Measurements from ENCODE around the gene MEF2A. TPM values are rescaled to one million over a fixed set of nuclear protein-coding genes. Genes with fewer than 3 reads are reported as not detected.
A peak's percentile ranks its signal among the peaks of the same experiment; 100 is the strongest.

MEF2A gene
- total and polyA plus RNA-seq, 10 of the 15 experiments (the other 5 are each of a cell fraction or from before 2014, with no cell fraction given): 7.2 to 46.7 (median 35.9) TPM

DNA sequence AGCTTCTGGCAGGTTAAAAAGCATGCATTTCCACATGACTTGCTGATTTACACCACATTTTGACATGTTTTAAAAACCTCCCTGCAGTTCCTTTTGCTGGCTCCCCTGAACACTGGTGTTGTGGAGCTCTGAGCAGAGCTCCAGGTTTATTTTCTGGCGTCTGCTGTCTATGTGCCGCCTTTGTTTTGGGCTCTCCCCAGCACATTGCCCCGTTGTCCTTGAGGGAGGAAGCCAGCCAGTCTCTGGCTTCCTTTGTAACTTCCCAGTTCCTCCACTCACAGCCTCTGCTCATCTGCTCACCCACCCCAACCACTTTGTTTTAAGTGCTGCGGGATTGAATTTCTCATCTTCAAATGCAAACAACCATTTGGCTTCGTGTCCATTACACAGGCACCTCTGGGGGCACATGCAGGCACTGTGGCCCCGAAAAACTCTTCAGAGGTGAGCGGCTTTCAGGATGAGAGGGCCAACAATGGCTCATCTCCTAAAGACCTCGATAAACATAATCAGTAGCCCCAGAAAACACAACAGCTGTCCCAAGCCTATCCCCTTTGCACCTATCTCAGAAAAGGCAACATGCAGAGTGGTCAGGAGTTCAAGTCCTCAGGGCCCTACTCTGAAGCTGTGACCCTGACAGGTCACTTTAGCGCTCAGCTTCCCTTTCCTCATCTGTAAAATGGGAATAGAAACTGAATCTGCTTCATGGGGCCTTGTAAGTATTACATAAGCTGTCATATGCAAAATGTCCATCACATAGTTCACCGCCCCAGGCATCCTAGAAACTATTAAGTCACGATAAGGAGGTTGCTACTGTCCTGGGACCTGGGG, 1.3 kb upstream of the MEF2A start (continued):
- TF ChIP-seq, protein P1, sequence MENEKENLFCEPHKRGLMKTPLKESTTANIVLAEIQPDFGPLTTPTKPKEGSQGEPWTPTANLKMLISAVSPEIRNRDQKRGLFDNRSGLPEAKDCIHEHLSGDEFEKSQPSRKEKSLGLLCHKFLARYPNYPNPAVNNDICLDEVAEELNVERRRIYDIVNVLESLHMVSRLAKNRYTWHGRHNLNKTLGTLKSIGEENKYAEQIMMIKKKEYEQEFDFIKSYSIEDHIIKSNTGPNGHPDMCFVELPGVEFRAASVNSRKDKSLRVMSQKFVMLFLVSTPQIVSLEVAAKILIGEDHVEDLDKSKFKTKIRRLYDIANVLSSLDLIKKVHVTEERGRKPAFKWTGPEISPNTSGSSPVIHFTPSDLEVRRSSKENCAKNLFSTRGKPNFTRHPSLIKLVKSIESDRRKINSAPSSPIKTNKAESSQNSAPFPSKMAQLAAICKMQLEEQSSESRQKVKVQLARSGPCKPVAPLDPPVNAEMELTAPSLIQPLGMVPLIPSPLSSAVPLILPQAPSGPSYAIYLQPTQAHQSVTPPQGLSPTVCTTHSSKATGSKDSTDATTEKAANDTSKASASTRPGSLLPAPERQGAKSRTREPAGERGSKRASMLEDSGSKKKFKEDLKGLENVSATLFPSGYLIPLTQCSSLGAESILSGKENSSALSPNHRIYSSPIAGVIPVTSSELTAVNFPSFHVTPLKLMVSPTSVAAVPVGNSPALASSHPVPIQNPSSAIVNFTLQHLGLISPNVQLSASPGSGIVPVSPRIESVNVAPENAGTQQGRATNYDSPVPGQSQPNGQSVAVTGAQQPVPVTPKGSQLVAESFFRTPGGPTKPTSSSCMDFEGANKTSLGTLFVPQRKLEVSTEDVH (IDR thresholded peaks at IDR 0.05; ENCODE audit: low read depth, partially characterized antibody): no peak
- TF ChIP-seq, protein P2, sequence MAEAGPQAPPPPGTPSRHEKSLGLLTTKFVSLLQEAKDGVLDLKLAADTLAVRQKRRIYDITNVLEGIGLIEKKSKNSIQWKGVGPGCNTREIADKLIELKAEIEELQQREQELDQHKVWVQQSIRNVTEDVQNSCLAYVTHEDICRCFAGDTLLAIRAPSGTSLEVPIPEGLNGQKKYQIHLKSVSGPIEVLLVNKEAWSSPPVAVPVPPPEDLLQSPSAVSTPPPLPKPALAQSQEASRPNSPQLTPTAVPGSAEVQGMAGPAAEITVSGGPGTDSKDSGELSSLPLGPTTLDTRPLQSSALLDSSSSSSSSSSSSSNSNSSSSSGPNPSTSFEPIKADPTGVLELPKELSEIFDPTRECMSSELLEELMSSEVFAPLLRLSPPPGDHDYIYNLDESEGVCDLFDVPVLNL (IDR thresholded peaks at IDR 0.05; ENCODE audit: low read depth, low read length): no peak
- TF ChIP-seq IKZF2 (IDR thresholded peaks at IDR 0.05) (peak in 1 of 2 experiments; percentile 45; a peak in 1 of 4 replicates), CEBPB (IDR thresholded peaks at IDR 0.05; ENCODE audit: borderline replicate concordance in 1 of 2, low read depth in 2 of 2, low read length in 2 of 2) (no peak), RAD51 (IDR thresholded peaks at IDR 0.05) (no peak), RB1 (IDR thresholded peaks at IDR 0.05; ENCODE audit: borderline replicate concordance) (no peak), EED (IDR thresholded peaks at IDR 0.05; ENCODE audit: low read depth) (0 out of 2 replicates have a peak, but pooled peaks have one; percentile 25), STAT1 (conservative IDR thresholded peaks at IDR 0.05) (no peak), KLF5 (IDR thresholded peaks at IDR 0.05; ENCODE audit: partially characterized antibody) (no peak), HCFC1 (IDR thresholded peaks at IDR 0.05; ENCODE audit: low read length) (no peak), JUND (IDR thresholded peaks at IDR 0.05; ENCODE audit: low read depth, low read length) (no peak), ZSCAN29 (IDR thresholded peaks at IDR 0.05) (no peak)
- TF ChIP-seq, protein P3, sequence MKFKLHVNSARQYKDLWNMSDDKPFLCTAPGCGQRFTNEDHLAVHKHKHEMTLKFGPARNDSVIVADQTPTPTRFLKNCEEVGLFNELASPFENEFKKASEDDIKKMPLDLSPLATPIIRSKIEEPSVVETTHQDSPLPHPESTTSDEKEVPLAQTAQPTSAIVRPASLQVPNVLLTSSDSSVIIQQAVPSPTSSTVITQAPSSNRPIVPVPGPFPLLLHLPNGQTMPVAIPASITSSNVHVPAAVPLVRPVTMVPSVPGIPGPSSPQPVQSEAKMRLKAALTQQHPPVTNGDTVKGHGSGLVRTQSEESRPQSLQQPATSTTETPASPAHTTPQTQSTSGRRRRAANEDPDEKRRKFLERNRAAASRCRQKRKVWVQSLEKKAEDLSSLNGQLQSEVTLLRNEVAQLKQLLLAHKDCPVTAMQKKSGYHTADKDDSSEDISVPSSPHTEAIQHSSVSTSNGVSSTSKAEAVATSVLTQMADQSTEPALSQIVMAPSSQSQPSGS (IDR thresholded peaks at IDR 0.05; ENCODE audit: low read length): no peak
- TF ChIP-seq, protein P4, sequence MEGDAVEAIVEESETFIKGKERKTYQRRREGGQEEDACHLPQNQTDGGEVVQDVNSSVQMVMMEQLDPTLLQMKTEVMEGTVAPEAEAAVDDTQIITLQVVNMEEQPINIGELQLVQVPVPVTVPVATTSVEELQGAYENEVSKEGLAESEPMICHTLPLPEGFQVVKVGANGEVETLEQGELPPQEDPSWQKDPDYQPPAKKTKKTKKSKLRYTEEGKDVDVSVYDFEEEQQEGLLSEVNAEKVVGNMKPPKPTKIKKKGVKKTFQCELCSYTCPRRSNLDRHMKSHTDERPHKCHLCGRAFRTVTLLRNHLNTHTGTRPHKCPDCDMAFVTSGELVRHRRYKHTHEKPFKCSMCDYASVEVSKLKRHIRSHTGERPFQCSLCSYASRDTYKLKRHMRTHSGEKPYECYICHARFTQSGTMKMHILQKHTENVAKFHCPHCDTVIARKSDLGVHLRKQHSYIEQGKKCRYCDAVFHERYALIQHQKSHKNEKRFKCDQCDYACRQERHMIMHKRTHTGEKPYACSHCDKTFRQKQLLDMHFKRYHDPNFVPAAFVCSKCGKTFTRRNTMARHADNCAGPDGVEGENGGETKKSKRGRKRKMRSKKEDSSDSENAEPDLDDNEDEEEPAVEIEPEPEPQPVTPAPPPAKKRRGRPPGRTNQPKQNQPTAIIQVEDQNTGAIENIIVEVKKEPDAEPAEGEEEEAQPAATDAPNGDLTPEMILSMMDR (IDR thresholded peaks at IDR 0.05 in 2 of 3, conservative IDR thresholded peaks at IDR 0.05 in 1 of 3; ENCODE audit: control insufficient read depth in 2 of 3, extremely low read depth in 1 of 3, insufficient read depth in 1 of 3, low read depth in 3 of 3, low read length in 3 of 3): no peak
